GM23338 (cell line): ENCODE measurements around the gene ABHD12. TPM values are rescaled to one million over a fixed set of nuclear protein-coding genes. Genes with fewer than 3 reads are reported as not detected.

ENCODE experiments used
- ATAC-seq: fragments of 200-7000 bp; cut with Tn5 transposase; 3 replicates; pipeline ENCODE4 v1.9.1; 2020
- DNase-seq: peaks from one replicate; pipeline ENCODE4 v3.0.0-alpha.2; 2015; ENCODE audit warnings: low spot score
- H2AFZ ChIP-seq: fragments of 200-600 bp; sonication (generic); 2 replicates; pipeline ENCODE4 v1.8.0; 2016; ENCODE audit warnings: antibody characterized with exemption, mild to moderate bottlenecking, moderate library complexity
- H3F3A ChIP-seq: fragments of 200-600 bp; sonication (generic); replicated peaks from 2 replicates; pipeline ENCODE4 v1.8.0; 2017; ENCODE audit warnings: antibody characterized with exemption, mixed run types, low read depth
- H3K27ac ChIP-seq: fragments of 200-600 bp; sonication (generic); 2 replicates; pipeline ENCODE4 v1.6.1; 2016; ENCODE audit warnings: low read depth
- H3K27me3 ChIP-seq: fragments of 200-600 bp; sonication (generic); 2 replicates; pipeline ENCODE4 v1.8.0; 2016; ENCODE audit warnings: mild to moderate bottlenecking, mixed run types, moderate library complexity; ENCODE audit not compliant: insufficient read depth
- H3K36me3 ChIP-seq: fragments of 200-600 bp; sonication (generic); 2 replicates; pipeline ENCODE4 v1.8.0; 2016; ENCODE audit warnings: mild to moderate bottlenecking; ENCODE audit not compliant: insufficient read depth
- H3K4me1 ChIP-seq: fragments of 200-600 bp; sonication (generic); 2 replicates; pipeline ENCODE4 v1.8.0; 2016; ENCODE audit warnings: mild to moderate bottlenecking, moderate library complexity; ENCODE audit not compliant: insufficient read depth
- H3K4me2 ChIP-seq: fragments of 200-600 bp; sonication (generic); 2 replicates; pipeline ENCODE4 v1.7.1; 2017; ENCODE audit warnings: mixed run types
- H3K4me3 ChIP-seq: fragments of 200-600 bp; sonication (generic); 2 replicates; pipeline ENCODE4 v1.6.1; 2016; ENCODE audit warnings: mixed run types
- H3K79me2 ChIP-seq: fragments of 200-600 bp; sonication (generic); replicated peaks from 2 replicates; pipeline ENCODE4 v1.8.0; 2017; ENCODE audit warnings: mild to moderate bottlenecking; ENCODE audit not compliant: insufficient read depth
- H3K9me2 ChIP-seq: fragments of 200-600 bp; sonication (generic); 2 replicates; pipeline ENCODE4 v1.8.0; 2017; ENCODE audit not compliant: insufficient read depth
- H4K20me1 ChIP-seq: fragments of 200-600 bp; sonication (generic); replicated peaks from 2 replicates; pipeline ENCODE4 v1.8.0; 2017; ENCODE audit warnings: mild to moderate bottlenecking; ENCODE audit not compliant: insufficient read depth
- H3K27ac Mint-ChIP-seq: 2 replicates; pipeline ENCODE4 v1.8.0; 2020; ENCODE audit warnings: inconsistent platforms, mild to moderate bottlenecking, moderate library complexity, mixed read lengths
- H3K27me3 Mint-ChIP-seq: 3 replicates; pipeline ENCODE4 v1.8.0; 2022; ENCODE audit warnings: low read depth, mild to moderate bottlenecking, moderate library complexity, mixed read lengths, inconsistent platforms; ENCODE audit not compliant: insufficient read depth, poor library complexity
- H3K36me3 Mint-ChIP-seq: 3 replicates; pipeline ENCODE4 v1.8.0; 2021; ENCODE audit warnings: low read depth, mild to moderate bottlenecking, inconsistent platforms, moderate library complexity, mixed read lengths
- H3K4me1 Mint-ChIP-seq: 3 replicates; pipeline ENCODE4 v1.8.0; 2020; ENCODE audit warnings: mild to moderate bottlenecking, inconsistent platforms, mixed read lengths
- H3K4me3 Mint-ChIP-seq: 3 replicates; pipeline ENCODE4 v1.8.0; 2021; ENCODE audit warnings: moderate library complexity, mild to moderate bottlenecking, inconsistent platforms, mixed read lengths
- H3K9me3 Mint-ChIP-seq: 3 replicates; pipeline ENCODE4 v1.8.0; 2020; ENCODE audit warnings: moderate library complexity, mild to moderate bottlenecking, inconsistent platforms, mixed read lengths
- CREB1 ChIP-seq: fragments of 250-450 bp; sonication (Bioruptor Pico); IDR thresholded peaks from 2 replicates; pipeline ENCODE4 v1.5.0; 2020; ENCODE audit warnings: low read depth, mild to moderate bottlenecking, moderate library complexity
- ETS1 ChIP-seq: IDR thresholded peaks from 2 replicates; pipeline ENCODE4 v1.6.1; 2016; ENCODE audit warnings: antibody characterized with exemption
- EZH2 ChIP-seq: fragments of 200-600 bp; sonication (generic); IDR thresholded peaks from one replicate; pipeline ENCODE4 v1.8.0; 2017; ENCODE audit warnings: antibody characterized with exemption, mild to moderate bottlenecking, low read depth; ENCODE audit not compliant: unreplicated experiment
- EZH2phosphoT487 ChIP-seq: fragments of 200-600 bp; sonication (generic); IDR thresholded peaks from one replicate; pipeline ENCODE4 v1.8.1; 2018; ENCODE audit warnings: antibody characterized with exemption; ENCODE audit not compliant: unreplicated experiment
- JUNB ChIP-seq: IDR thresholded peaks from one replicate; pipeline ENCODE4 v1.6.1; 2016; ENCODE audit warnings: antibody characterized with exemption; ENCODE audit not compliant: unreplicated experiment
- NANOG ChIP-seq: IDR thresholded peaks from 2 replicates; pipeline ENCODE4 v1.6.1; 2016; ENCODE audit warnings: antibody characterized with exemption, borderline replicate concordance
- POLR2AphosphoS5 ChIP-seq: IDR thresholded peaks from 2 replicates; pipeline ENCODE4 v1.6.1; 2016; ENCODE audit warnings: antibody characterized with exemption, low read depth
- REST ChIP-seq: IDR thresholded peaks from one replicate; pipeline ENCODE4 v1.6.1; 2018; ENCODE audit warnings: antibody characterized with exemption; ENCODE audit not compliant: unreplicated experiment
- STAT1 ChIP-seq: IDR thresholded peaks from one replicate; pipeline ENCODE4 v1.6.1; 2016; ENCODE audit warnings: antibody characterized with exemption; ENCODE audit not compliant: unreplicated experiment
- ZNF114 ChIP-seq: fragments of 250-450 bp; sonication (Bioruptor Pico); IDR thresholded peaks from 2 replicates; pipeline ENCODE4 v1.5.0; 2020; ENCODE audit warnings: mild to moderate bottlenecking, moderate library complexity
- ZNF331 ChIP-seq: fragments of 250-450 bp; sonication (Bioruptor Pico); IDR thresholded peaks from 2 replicates; pipeline ENCODE4 v1.5.0; 2020; ENCODE audit warnings: low read depth, mild to moderate bottlenecking, moderate library complexity
- polyA plus RNA-seq: library from polyadenylated mRNA; unstranded; fragments of >200 nt; fragmentation: Nextera tagmentation; extraction: Ambion mirVana; gene quantifications from 2 replicates; pipeline ENCODE4 v1.2.1, GENCODE V29; 2016
- total RNA-seq: library from RNA; depleted of rRNA; stranded (reverse); fragments of >200 nt; shearing (Covaris generic); gene quantifications from 2 replicates; pipeline ENCODE4 v1.2.3, GENCODE V29; 2014
- TF ChIP-seq, protein P1 (sequence below), 2 experiments: fragments of 200-600 bp in 1 of 2; sonication (generic) in 1 of 2; conservative IDR thresholded peaks; 2 replicates each; pipeline versions ENCODE4 v1.5.1 to v1.6.1; 2016 to 2017; ENCODE audit warnings: antibody characterized with exemption in 2 of 2, low read depth in 2 of 2, mild to moderate bottlenecking in 2 of 2, moderate library complexity in 1 of 2
- TF ChIP-seq, protein P2 (sequence below): fragments of 250-450 bp; sonication (Bioruptor Pico); IDR thresholded peaks from 2 replicates; pipeline ENCODE4 v1.5.0; 2020; ENCODE audit warnings: mild to moderate bottlenecking, moderate library complexity

Gene ABHD12
- total and polyA plus RNA-seq, 2 experiments from 2014 or later = 40.2 to 57.8 TPM

DNA sequence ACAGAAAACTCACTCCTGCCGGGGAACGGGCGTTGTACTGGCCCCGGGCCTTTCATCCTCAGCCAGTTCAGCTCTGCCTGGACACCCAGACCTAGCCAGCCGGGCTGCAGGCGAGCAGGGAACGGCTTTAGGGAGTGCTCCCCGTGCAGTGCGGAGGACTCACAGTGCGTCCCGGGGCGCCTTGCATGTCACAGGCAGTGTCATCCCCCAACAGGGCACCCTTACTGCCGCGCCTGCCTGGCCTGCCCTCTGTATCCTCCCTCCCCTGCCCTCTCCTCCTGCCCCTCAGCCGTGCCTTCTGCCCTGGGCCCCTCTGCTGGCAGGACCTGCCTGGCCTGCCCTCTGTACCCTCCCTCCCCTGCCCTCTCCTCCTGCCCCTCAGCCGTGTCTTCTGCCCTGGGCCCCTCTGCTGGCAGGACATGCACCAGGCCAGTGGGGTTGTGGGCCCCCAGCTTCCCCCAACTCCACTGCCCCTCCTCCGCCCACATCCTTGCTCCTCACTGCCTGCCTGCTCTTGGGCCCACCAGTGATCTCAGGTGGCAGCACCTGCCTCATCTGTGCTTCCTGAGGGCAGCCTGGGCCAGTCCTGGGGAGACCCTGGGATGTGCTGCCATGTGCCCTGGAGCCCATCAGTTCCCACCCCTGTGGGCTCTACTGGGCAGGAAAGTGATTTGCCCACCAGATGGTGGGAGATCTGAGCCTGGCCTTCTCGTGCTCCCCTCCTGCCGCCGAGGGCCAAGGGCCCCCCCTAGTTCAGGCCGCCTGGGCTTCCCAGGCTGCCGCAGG, 99.8 kb downstream of the ABHD12 start:
- H3K36me3 ChIP-seq = no peaks in the 10 kb centered on the region; the same call in 1 of the 2 replicates
- no peaks in the 10 kb centered on the region for H3K79me2 ChIP-seq
- peaks cover 9% of the 10 kb centered on the region; the same call in 1 of the 2 replicates for H3F3A ChIP-seq
- H3K27ac Mint-ChIP-seq = no peak overlapping the region
- peaks cover 43% of the 10 kb centered on the region for H3K36me3 Mint-ChIP-seq
- H3K27ac ChIP-seq = no peak overlapping the region
- no peak overlapping the region for H2AFZ ChIP-seq
- no peaks in the 10 kb centered on the region; the same call in 1 of the 3 replicates for H3K9me3 Mint-ChIP-seq
- peaks cover 9% of the 10 kb centered on the region for H3K4me1 Mint-ChIP-seq
- no peaks in the 10 kb centered on the region for H3K27me3 ChIP-seq
- H3K4me1 ChIP-seq = peaks cover 5% of the 10 kb centered on the region; the same call in 1 of the 2 replicates
- peaks cover 30% of the 10 kb centered on the region for H3K27me3 Mint-ChIP-seq
- H3K4me2 ChIP-seq = no peak overlapping the region
- TF ChIP-seq POLR2AphosphoS5 (no peak), NANOG (no peak), ZNF114 (CRISPR knock-in tag) (no peak), JUNB (no peak), EZH2phosphoT487 (no peak), STAT1 (no peak), REST (no peak), ETS1 (no peak), CREB1 (no peak), EZH2 (no peak), ZNF331 (no peak)
- TF ChIP-seq, protein P1, sequence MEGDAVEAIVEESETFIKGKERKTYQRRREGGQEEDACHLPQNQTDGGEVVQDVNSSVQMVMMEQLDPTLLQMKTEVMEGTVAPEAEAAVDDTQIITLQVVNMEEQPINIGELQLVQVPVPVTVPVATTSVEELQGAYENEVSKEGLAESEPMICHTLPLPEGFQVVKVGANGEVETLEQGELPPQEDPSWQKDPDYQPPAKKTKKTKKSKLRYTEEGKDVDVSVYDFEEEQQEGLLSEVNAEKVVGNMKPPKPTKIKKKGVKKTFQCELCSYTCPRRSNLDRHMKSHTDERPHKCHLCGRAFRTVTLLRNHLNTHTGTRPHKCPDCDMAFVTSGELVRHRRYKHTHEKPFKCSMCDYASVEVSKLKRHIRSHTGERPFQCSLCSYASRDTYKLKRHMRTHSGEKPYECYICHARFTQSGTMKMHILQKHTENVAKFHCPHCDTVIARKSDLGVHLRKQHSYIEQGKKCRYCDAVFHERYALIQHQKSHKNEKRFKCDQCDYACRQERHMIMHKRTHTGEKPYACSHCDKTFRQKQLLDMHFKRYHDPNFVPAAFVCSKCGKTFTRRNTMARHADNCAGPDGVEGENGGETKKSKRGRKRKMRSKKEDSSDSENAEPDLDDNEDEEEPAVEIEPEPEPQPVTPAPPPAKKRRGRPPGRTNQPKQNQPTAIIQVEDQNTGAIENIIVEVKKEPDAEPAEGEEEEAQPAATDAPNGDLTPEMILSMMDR (conservative IDR thresholded peaks at IDR 0.05; ENCODE audit: low read depth in 2 of 2) = no peak
- TF ChIP-seq, protein P2, sequence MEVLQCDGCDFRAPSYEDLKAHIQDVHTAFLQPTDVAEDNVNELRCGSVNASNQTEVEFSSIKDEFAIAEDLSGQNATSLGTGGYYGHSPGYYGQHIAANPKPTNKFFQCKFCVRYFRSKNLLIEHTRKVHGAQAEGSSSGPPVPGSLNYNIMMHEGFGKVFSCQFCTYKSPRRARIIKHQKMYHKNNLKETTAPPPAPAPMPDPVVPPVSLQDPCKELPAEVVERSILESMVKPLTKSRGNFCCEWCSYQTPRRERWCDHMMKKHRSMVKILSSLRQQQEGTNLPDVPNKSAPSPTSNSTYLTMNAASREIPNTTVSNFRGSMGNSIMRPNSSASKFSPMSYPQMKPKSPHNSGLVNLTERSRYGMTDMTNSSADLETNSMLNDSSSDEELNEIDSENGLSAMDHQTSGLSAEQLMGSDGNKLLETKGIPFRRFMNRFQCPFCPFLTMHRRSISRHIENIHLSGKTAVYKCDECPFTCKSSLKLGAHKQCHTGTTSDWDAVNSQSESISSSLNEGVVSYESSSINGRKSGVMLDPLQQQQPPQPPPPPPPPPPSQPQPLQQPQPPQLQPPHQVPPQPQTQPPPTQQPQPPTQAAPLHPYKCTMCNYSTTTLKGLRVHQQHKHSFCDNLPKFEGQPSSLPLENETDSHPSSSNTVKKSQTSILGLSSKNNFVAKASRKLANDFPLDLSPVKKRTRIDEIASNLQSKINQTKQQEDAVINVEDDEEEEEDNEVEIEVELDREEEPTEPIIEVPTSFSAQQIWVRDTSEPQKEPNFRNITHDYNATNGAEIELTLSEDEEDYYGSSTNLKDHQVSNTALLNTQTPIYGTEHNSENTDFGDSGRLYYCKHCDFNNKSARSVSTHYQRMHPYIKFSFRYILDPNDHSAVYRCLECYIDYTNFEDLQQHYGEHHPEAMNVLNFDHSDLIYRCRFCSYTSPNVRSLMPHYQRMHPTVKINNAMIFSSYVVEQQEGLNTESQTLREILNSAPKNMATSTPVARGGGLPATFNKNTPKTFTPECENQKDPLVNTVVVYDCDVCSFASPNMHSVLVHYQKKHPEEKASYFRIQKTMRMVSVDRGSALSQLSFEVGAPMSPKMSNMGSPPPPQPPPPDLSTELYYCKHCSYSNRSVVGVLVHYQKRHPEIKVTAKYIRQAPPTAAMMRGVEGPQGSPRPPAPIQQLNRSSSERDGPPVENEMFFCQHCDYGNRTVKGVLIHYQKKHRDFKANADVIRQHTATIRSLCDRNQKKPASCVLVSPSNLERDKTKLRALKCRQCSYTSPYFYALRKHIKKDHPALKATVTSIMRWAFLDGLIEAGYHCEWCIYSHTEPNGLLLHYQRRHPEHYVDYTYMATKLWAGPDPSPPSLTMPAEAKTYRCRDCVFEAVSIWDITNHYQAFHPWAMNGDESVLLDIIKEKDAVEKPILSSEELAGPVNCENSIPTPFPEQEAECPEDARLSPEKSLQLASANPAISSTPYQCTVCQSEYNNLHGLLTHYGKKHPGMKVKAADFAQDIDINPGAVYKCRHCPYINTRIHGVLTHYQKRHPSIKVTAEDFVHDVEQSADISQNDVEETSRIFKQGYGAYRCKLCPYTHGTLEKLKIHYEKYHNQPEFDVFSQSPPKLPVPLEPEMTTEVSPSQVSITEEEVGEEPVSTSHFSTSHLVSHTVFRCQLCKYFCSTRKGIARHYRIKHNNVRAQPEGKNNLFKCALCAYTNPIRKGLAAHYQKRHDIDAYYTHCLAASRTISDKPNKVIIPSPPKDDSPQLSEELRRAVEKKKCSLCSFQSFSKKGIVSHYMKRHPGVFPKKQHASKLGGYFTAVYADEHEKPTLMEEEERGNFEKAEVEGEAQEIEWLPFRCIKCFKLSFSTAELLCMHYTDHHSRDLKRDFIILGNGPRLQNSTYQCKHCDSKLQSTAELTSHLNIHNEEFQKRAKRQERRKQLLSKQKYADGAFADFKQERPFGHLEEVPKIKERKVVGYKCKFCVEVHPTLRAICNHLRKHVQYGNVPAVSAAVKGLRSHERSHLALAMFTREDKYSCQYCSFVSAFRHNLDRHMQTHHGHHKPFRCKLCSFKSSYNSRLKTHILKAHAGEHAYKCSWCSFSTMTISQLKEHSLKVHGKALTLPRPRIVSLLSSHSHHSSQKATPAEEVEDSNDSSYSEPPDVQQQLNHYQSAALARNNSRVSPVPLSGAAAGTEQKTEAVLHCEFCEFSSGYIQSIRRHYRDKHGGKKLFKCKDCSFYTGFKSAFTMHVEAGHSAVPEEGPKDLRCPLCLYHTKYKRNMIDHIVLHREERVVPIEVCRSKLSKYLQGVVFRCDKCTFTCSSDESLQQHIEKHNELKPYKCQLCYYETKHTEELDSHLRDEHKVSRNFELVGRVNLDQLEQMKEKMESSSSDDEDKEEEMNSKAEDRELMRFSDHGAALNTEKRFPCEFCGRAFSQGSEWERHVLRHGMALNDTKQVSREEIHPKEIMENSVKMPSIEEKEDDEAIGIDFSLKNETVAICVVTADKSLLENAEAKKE (CRISPR knock-in tag) = no peak
- H3K4me3 ChIP-seq = no peak overlapping the region
- ATAC-seq (no peak), DNase-seq (no peak)
- no peak overlapping the region for H3K4me3 Mint-ChIP-seq
- H3K9me2 ChIP-seq = no peaks in the 10 kb centered on the region
- H4K20me1 ChIP-seq = 0 out of 2 replicates have a peak, but pooled peaks cover 3% of the 10 kb centered on the region
